GM18505 (cell line): ENCODE results near the gene KRT80.

ENCODE experiments used
- ATAC-seq: cut with Tn5 transposase; IDR thresholded peaks from one replicate; pipeline ENCODE4 v1.9.1; 2021; ENCODE audit not compliant: unreplicated experiment
- POLR2A ChIP-seq: IDR thresholded peaks from 4 replicates; pipeline ENCODE4 v1.6.1; 2011; ENCODE audit warnings: borderline replicate concordance; ENCODE audit not compliant: insufficient read depth, insufficient read length; ENCODE audit errors: extremely low read depth

The KRT80 gene

GRCh38 chr12:52210186-52210924 is 18.5 kb upstream of the KRT80 start:
- no peak for ATAC-seq
- no peak for TF ChIP-seq POLR2A

- TF ChIP-seq POLR2A = no peak
- no peak for ATAC-seq
These were observed 17.5 kb upstream of the KRT80 start for GRCh38 chr12:52209321-52209720.

- ATAC-seq = no peak
- TF ChIP-seq POLR2A = no peak
These were observed 16.8 kb upstream of the KRT80 start for GRCh38 chr12:52208424-52209165.

GRCh38 chr12:52207895-52208294 is 16.1 kb upstream of the KRT80 start:
- no peak for TF ChIP-seq POLR2A

GRCh38 chr12:52207106-52207505 is 15.3 kb upstream of the KRT80 start:
- no peak for TF ChIP-seq POLR2A
- no peak for ATAC-seq

More at GRCh38 chr12:52207895-52208294, 16.1 kb upstream of the KRT80 start:
- no peak for ATAC-seq

- TF ChIP-seq POLR2A = no peak
- no peak for ATAC-seq
These were observed 14.7 kb upstream of the KRT80 start for GRCh38 chr12:52206304-52207040.

- no peak for TF ChIP-seq POLR2A
- ATAC-seq = no peak
These were observed 13.9 kb upstream of the KRT80 start for GRCh38 chr12:52205612-52206303.

GRCh38 chr12:52204931-52205505 is 13.2 kb upstream of the KRT80 start:
- no peak for ATAC-seq
- TF ChIP-seq POLR2A = no peak

- no peak for ATAC-seq
- TF ChIP-seq POLR2A = no peak
These were observed 12.5 kb upstream of the KRT80 start for GRCh38 chr12:52204095-52204930.

- TF ChIP-seq POLR2A = no peak
- ATAC-seq = no peak
These were observed 11.5 kb upstream of the KRT80 start for GRCh38 chr12:52203079-52203921.
